Keratinocyte (primary cell): ENCODE results near the gene SLC35E4.

Experiments
- EZH2 ChIP-seq: IDR thresholded peaks from one replicate; pipeline ENCODE4 v1.6.1; 2012; ENCODE audit warnings: inconsistent platforms, mild to moderate bottlenecking, low read length, moderate library complexity
- TF ChIP-seq, protein P1 (sequence below), 3 experiments: IDR thresholded peaks in 1 of 3; conservative IDR thresholded peaks in 1 of 3; optimal IDR thresholded peaks in 1 of 3; 2 replicates in 2 of 3; 3 replicates in 1 of 3; pipeline versions ENCODE3 to v1.5.1; 2011; ENCODE audit warnings: low read length in 3 of 3, mild to moderate bottlenecking in 3 of 3, moderate library complexity in 2 of 3, control low read depth in 1 of 3, inconsistent platforms in 1 of 3; ENCODE audit not compliant: insufficient read depth in 2 of 3; ENCODE audit errors: extremely low read depth in 1 of 3

DNA sequence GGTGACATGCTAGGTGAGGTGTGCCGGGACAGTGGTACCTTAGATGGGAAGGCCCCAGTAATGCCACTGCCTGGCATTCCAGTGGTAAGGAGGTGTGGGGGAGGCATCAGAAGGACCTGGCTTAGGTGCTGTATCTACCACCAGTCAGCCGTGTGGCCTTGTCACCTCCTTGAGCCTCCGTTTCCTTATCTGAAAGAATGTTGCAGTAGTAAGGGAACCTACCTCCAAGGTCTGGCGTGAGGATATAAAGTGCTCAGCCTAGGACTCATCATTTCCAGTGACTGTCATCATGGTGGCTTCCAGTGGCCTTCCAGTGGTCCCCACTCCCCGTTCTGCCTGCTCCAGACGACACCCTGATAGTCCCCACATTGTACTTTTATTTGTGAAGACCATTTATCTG, 38.9 kb downstream of the SLC35E4 start:
- TF ChIP-seq, protein P1, sequence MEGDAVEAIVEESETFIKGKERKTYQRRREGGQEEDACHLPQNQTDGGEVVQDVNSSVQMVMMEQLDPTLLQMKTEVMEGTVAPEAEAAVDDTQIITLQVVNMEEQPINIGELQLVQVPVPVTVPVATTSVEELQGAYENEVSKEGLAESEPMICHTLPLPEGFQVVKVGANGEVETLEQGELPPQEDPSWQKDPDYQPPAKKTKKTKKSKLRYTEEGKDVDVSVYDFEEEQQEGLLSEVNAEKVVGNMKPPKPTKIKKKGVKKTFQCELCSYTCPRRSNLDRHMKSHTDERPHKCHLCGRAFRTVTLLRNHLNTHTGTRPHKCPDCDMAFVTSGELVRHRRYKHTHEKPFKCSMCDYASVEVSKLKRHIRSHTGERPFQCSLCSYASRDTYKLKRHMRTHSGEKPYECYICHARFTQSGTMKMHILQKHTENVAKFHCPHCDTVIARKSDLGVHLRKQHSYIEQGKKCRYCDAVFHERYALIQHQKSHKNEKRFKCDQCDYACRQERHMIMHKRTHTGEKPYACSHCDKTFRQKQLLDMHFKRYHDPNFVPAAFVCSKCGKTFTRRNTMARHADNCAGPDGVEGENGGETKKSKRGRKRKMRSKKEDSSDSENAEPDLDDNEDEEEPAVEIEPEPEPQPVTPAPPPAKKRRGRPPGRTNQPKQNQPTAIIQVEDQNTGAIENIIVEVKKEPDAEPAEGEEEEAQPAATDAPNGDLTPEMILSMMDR (optimal IDR thresholded peaks at IDR 0.05 in 1 of 3, IDR thresholded peaks at IDR 0.05 in 1 of 3, conservative IDR thresholded peaks at IDR 0.05 in 1 of 3; ENCODE audit: extremely low read depth in 1 of 3, insufficient read depth in 2 of 3, low read length in 3 of 3), result no peak
- no peak for TF ChIP-seq EZH2
